HG02973 (cell line): ENCODE data around the gene NPAS2.

Experiments used
- ATAC-seq: cut with Tn5 transposase; IDR thresholded peaks from one replicate; pipeline ENCODE4 v1.9.1; 2021; ENCODE audit warnings: moderate library complexity; ENCODE audit not compliant: unreplicated experiment

Gene NPAS2

GRCh38 chr2:100793220-100793619 lies 26.7 kb upstream of the NPAS2 start:
- no peak for ATAC-seq

- ATAC-seq: no peak
Observed at GRCh38 chr2:100793982-100794381, 26.0 kb upstream of the NPAS2 start.

GRCh38 chr2:100796499-100797100 lies 23.3 kb upstream of the NPAS2 start:
- ATAC-seq: no peak

- ATAC-seq: no peak
Observed at GRCh38 chr2:100799686-100800085, 20.3 kb upstream of the NPAS2 start.

GRCh38 chr2:100800915-100801314 lies 19.0 kb upstream of the NPAS2 start:
- ATAC-seq: no peak

GRCh38 chr2:100801402-100801801 lies 18.5 kb upstream of the NPAS2 start:
- ATAC-seq: no peak

- no peak for ATAC-seq
Observed at GRCh38 chr2:100802066-100802465, 17.9 kb upstream of the NPAS2 start.

GRCh38 chr2:100803334-100803733 lies 16.6 kb upstream of the NPAS2 start:
- ATAC-seq: no peak

GRCh38 chr2:100806550-100806949 lies 13.4 kb upstream of the NPAS2 start:
- no peak for ATAC-seq

GRCh38 chr2:100807707-100808106 lies 12.2 kb upstream of the NPAS2 start:
- ATAC-seq: no peak

GRCh38 chr2:100808582-100808981 lies 11.4 kb upstream of the NPAS2 start:
- no peak for ATAC-seq

- ATAC-seq: no peak
Observed at GRCh38 chr2:100809506-100809905, 10.4 kb upstream of the NPAS2 start.

- no peak for ATAC-seq
Observed at GRCh38 chr2:100810603-100811145, 9.3 kb upstream of the NPAS2 start.

- no peak for ATAC-seq
Observed at GRCh38 chr2:100812116-100812515, 7.8 kb upstream of the NPAS2 start.

GRCh38 chr2:100812573-100812972 lies 7.4 kb upstream of the NPAS2 start:
- no peak for ATAC-seq

GRCh38 chr2:100813527-100813926 lies 6.4 kb upstream of the NPAS2 start:
- ATAC-seq: no peak

GRCh38 chr2:100814043-100814442 lies 5.9 kb upstream of the NPAS2 start:
- ATAC-seq: no peak

GRCh38 chr2:100814453-100814852 lies 5.5 kb upstream of the NPAS2 start:
- ATAC-seq: no peak

GRCh38 chr2:100817388-100817985 lies 2.5 kb upstream of the NPAS2 start:
- ATAC-seq: no peak

GRCh38 chr2:100818003-100818605 lies 1.8 kb upstream of the NPAS2 start:
- ATAC-seq: no peak

- no peak for ATAC-seq
Observed at GRCh38 chr2:100818606-100819369, 1.2 kb upstream of the NPAS2 start.

- no peak for ATAC-seq
Observed at GRCh38 chr2:100820273-100820522, 259 bp downstream of the NPAS2 start.
